H9 (cell line): ENCODE data around the gene DLG5. TPM values are rescaled to one million over a fixed set of nuclear protein-coding genes. Genes with fewer than 3 reads are reported as not detected.
A peak's percentile ranks its signal among the peaks of the same experiment; 100 is the strongest.

Experiments
- DNase-seq: peaks from one replicate; pipeline ENCODE4 v3.0.0-alpha.2; 2017
- H2AFZ ChIP-seq: one replicate; pipeline ENCODE4 v1.6.1; 2013; ENCODE audit warnings: mild to moderate bottlenecking, low read length, control low read depth, moderate library complexity
- H2AK5ac ChIP-seq: 2 replicates; pipeline ENCODE4 v1.6.1; 2013; ENCODE audit warnings: low read length, control low read depth, mixed read lengths; ENCODE audit not compliant: insufficient read length
- H2BK120ac ChIP-seq: one replicate; pipeline ENCODE4 v1.6.1; 2013; ENCODE audit warnings: low read depth, mild to moderate bottlenecking, low read length, control low read depth, inconsistent platforms; ENCODE audit not compliant: poor library complexity, severe bottlenecking
- H2BK12ac ChIP-seq: 2 replicates; pipeline ENCODE4 v1.6.1; 2013; ENCODE audit warnings: low read length, control low read depth, mixed read lengths, low read depth; ENCODE audit not compliant: insufficient read length
- H2BK15ac ChIP-seq: 2 replicates; pipeline ENCODE4 v1.6.1; 2013; ENCODE audit warnings: low read depth, low read length, control low read depth
- H2BK20ac ChIP-seq: one replicate; pipeline ENCODE4 v1.6.1; 2013; ENCODE audit warnings: low read depth, mild to moderate bottlenecking, low read length, control low read depth, inconsistent platforms; ENCODE audit not compliant: poor library complexity, severe bottlenecking
- H2BK5ac ChIP-seq: 2 replicates; pipeline ENCODE4 v1.6.1; 2013; ENCODE audit warnings: low read length, control low read depth, mixed read lengths; ENCODE audit not compliant: insufficient read length
- H3K14ac ChIP-seq: 2 replicates; pipeline ENCODE4 v1.6.1; 2013; ENCODE audit warnings: low read length, control low read depth; ENCODE audit not compliant: insufficient read depth
- H3K18ac ChIP-seq: 2 replicates; pipeline ENCODE4 v1.6.1; 2013; ENCODE audit warnings: low read depth, mild to moderate bottlenecking, mixed read lengths, low read length, control low read depth; ENCODE audit not compliant: insufficient read length
- H3K23ac ChIP-seq: 2 replicates; pipeline ENCODE4 v1.6.1; 2013; ENCODE audit warnings: low read length, control low read depth, mixed read lengths, low read depth; ENCODE audit not compliant: insufficient read length
- H3K23me2 ChIP-seq: 2 replicates; pipeline ENCODE4 v1.6.1; 2013; ENCODE audit warnings: low read depth, mild to moderate bottlenecking, mixed read lengths, low read length, control low read depth; ENCODE audit not compliant: insufficient read length, poor library complexity, severe bottlenecking
- H3K27ac ChIP-seq: 2 replicates; pipeline ENCODE4 v1.5.1; 2013; ENCODE audit warnings: low read length, control low read depth, mixed read lengths, low read depth; ENCODE audit not compliant: insufficient read length
- H3K27me3 ChIP-seq: 2 replicates; pipeline ENCODE4 v1.6.1; 2013; ENCODE audit warnings: low read length, control low read depth, inconsistent platforms; ENCODE audit not compliant: insufficient read depth
- H3K4ac ChIP-seq: 2 replicates; pipeline ENCODE4 v1.6.1; 2013; ENCODE audit warnings: low read depth, mild to moderate bottlenecking, control low read depth, inconsistent platforms, low read length, moderate library complexity
- H3K4me1 ChIP-seq: 2 replicates; pipeline ENCODE4 v1.6.1; 2013; ENCODE audit warnings: low read length, control low read depth, inconsistent platforms; ENCODE audit not compliant: insufficient read depth
- H3K4me2 ChIP-seq: 2 replicates; pipeline ENCODE4 v1.6.1; 2013; ENCODE audit warnings: low read length, control low read depth, mixed read lengths; ENCODE audit not compliant: insufficient read length, insufficient read depth
- H3K56ac ChIP-seq: 2 replicates; pipeline ENCODE4 v1.6.1; 2013; ENCODE audit warnings: low read depth, mild to moderate bottlenecking, mixed read lengths, low read length, control low read depth; ENCODE audit not compliant: insufficient read length
- H3K79me1 ChIP-seq: 2 replicates; pipeline ENCODE4 v1.6.1; 2013; ENCODE audit warnings: low read depth, mild to moderate bottlenecking, moderate library complexity, low read length, control low read depth, inconsistent platforms; ENCODE audit not compliant: insufficient read depth, poor library complexity, severe bottlenecking
- H3K79me2 ChIP-seq: 2 replicates; pipeline ENCODE4 v1.6.1; 2013; ENCODE audit warnings: low read length, control low read depth, inconsistent platforms; ENCODE audit not compliant: insufficient read depth
- H3K9ac ChIP-seq: 2 replicates; pipeline ENCODE4 v1.6.1; 2013; ENCODE audit warnings: low read length, control low read depth, mixed read lengths; ENCODE audit not compliant: insufficient read length; ENCODE audit errors: extremely low read depth
- H3K9me3 ChIP-seq: one replicate; pipeline ENCODE4 v1.6.1; 2013; ENCODE audit warnings: low read depth, low read length, inconsistent platforms; ENCODE audit not compliant: control insufficient read depth
- H3T11ph ChIP-seq: one replicate; pipeline ENCODE4 v1.6.1; 2013; ENCODE audit warnings: mild to moderate bottlenecking, low read length, control low read depth, inconsistent platforms
- H4K20me1 ChIP-seq: one replicate; pipeline ENCODE4 v1.6.1; 2013; ENCODE audit not compliant: control insufficient read depth, insufficient read length, insufficient read depth
- H4K5ac ChIP-seq: 2 replicates; pipeline ENCODE4 v1.6.1; 2013; ENCODE audit warnings: low read depth, mild to moderate bottlenecking, mixed read lengths, low read length, control low read depth; ENCODE audit not compliant: insufficient read length
- H4K8ac ChIP-seq: replicated peaks from 2 replicates; pipeline ENCODE4 v1.6.1; 2013; ENCODE audit warnings: low read length, control low read depth, mixed read lengths, low read depth; ENCODE audit not compliant: insufficient read length
- H4K91ac ChIP-seq: 2 replicates; pipeline ENCODE4 v1.6.1; 2013; ENCODE audit warnings: low read depth, mild to moderate bottlenecking, moderate library complexity, mixed read lengths, low read length, control low read depth; ENCODE audit not compliant: insufficient read length
- H3K27ac Mint-ChIP-seq, 3 experiments: 2 replicates in 2 of 3; 3 replicates in 1 of 3; pipeline ENCODE4 v1.8.0; 2020 to 2021; ENCODE audit warnings: mixed read lengths in 3 of 3, mild to moderate bottlenecking in 1 of 3, moderate library complexity in 1 of 3
- H3K27me3 Mint-ChIP-seq: 2 replicates; pipeline ENCODE4 v1.8.0; 2021; ENCODE audit warnings: low read depth, mild to moderate bottlenecking, moderate library complexity, mixed read lengths
- H3K36me3 Mint-ChIP-seq, 3 experiments: 2 replicates in 2 of 3; 3 replicates in 1 of 3; pipeline ENCODE4 v1.8.0; 2020 to 2021; ENCODE audit warnings: low read depth in 3 of 3, mixed read lengths in 3 of 3; ENCODE audit not compliant: insufficient read depth in 1 of 3
- H3K4me1 Mint-ChIP-seq, 2 experiments: 2 replicates each; pipeline ENCODE4 v1.8.0; 2020; ENCODE audit warnings: mixed read lengths in 2 of 2
- H3K4me3 Mint-ChIP-seq, 2 experiments: 2 replicates in 1 of 2; 3 replicates in 1 of 2; pipeline ENCODE4 v1.8.0; 2020 to 2021; ENCODE audit warnings: mild to moderate bottlenecking in 2 of 2, mixed read lengths in 2 of 2, moderate library complexity in 1 of 2
- H3K9me3 Mint-ChIP-seq, 2 experiments: 2 replicates in 1 of 2; 3 replicates in 1 of 2; pipeline ENCODE4 v1.8.0; 2020; ENCODE audit warnings: mild to moderate bottlenecking in 2 of 2, mixed read lengths in 2 of 2, moderate library complexity in 1 of 2
- WGBS: extraction: QIAGEN DNeasy Blood & Tissue Kit; methylation state at CpG from one replicate; pipeline ENCODE4 v1.1.7; 2013; ENCODE audit warnings: missing lambda C conversion rate, low lambda C conversion rate, mixed read lengths; ENCODE audit not compliant: insufficient read length; ENCODE audit errors: extremely low coverage; 5-methylcytosine and 5-hydroxymethylcytosine counted together
- total RNA-seq: library from RNA; stranded (reverse); gene quantifications from 2 replicates; pipeline ENCODE4 v1.2.1, GENCODE V29; 2021
- TF ChIP-seq, protein P1 (sequence below): fragments of 200-600 bp; sonication (generic); conservative IDR thresholded peaks from 3 replicates; pipeline ENCODE4 v1.8.0; 2021; ENCODE audit warnings: antibody characterized with exemption, mild to moderate bottlenecking

The DLG5 gene
- total RNA-seq, 1 experiment from 2014 or later = 67.4 TPM

DNA sequence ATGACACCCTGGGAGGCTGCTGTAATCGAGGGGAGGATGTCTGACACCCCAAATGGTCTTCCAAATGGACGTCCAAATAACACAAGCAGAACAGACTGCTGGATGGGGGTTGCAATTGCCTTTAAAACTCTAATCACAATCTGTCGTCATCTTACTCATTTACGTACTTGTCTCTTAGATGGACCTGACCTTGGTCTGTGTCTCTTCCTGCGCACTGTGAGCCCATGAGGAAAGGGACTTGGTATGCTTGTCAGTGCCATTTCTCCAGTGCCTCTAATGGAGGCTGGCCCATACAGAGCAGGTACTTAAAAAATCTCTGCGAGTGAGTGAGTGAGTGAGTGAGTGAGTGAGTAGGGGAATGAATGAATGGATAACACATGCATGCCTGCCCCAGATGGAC, 93.3 kb downstream of the DLG5 start:
- Histone ChIP-seq H3K56ac (no peak overlapping the region), H3K27me3 (no peaks in the 10 kb centered on the region), H3T11ph (no peak overlapping the region), H3K27ac (no peak overlapping the region), H4K8ac (no peak overlapping the region), H3K4me1 (no peaks in the 10 kb centered on the region; the same call in 1 of the 2 replicates), H4K91ac (no peak overlapping the region), H3K4me2 (no peak overlapping the region), H3K9ac (no peak overlapping the region), H2AK5ac (no peak overlapping the region), H3K79me1 (no peaks in the 10 kb centered on the region), H2BK12ac (no peak overlapping the region), H4K5ac (no peak overlapping the region), H2BK120ac (no peak overlapping the region), H3K79me2 (no peaks in the 10 kb centered on the region), H2BK5ac (no peak overlapping the region), H2BK20ac (no peak overlapping the region), H3K9me3 (no peaks in the 10 kb centered on the region), H3K18ac (no peak overlapping the region), H3K14ac (no peak overlapping the region), H3K23me2 (no peaks in the 10 kb centered on the region), H3K23ac (no peak overlapping the region), H3K4ac (no peak overlapping the region), H4K20me1 (no peaks in the 10 kb centered on the region), H2BK15ac (no peak overlapping the region), H2AFZ (no peak overlapping the region)
- Mint-ChIP-seq H3K9me3 (no peaks in the 10 kb centered on the region), H3K27me3 (no peaks in the 10 kb centered on the region), H3K27ac (peak overlapping the region in 1 of 3 experiments; percentile 91; a peak in 1 of 7 replicates), H3K4me1 (peaks cover 16 to 18% of the 10 kb centered on the region in 2 experiments), H3K4me3 (no peak overlapping the region), H3K36me3 (peaks cover 37 to 75% (median 66%) of the 10 kb centered on the region in 3 experiments; a peak in 6 of 7 replicates)
- no peak for DNase-seq
- no CpG with 5 or more reads among the region's 6 CpGs for WGBS
- TF ChIP-seq, protein P1, sequence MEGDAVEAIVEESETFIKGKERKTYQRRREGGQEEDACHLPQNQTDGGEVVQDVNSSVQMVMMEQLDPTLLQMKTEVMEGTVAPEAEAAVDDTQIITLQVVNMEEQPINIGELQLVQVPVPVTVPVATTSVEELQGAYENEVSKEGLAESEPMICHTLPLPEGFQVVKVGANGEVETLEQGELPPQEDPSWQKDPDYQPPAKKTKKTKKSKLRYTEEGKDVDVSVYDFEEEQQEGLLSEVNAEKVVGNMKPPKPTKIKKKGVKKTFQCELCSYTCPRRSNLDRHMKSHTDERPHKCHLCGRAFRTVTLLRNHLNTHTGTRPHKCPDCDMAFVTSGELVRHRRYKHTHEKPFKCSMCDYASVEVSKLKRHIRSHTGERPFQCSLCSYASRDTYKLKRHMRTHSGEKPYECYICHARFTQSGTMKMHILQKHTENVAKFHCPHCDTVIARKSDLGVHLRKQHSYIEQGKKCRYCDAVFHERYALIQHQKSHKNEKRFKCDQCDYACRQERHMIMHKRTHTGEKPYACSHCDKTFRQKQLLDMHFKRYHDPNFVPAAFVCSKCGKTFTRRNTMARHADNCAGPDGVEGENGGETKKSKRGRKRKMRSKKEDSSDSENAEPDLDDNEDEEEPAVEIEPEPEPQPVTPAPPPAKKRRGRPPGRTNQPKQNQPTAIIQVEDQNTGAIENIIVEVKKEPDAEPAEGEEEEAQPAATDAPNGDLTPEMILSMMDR = no peak
